NCI-H526 (cell line): Measurements from ENCODE around the gene SH2D2A.

Source experiments
- DNase-seq, 2 experiments: peaks; one replicate each; lab custom pipeline; 2025; lab: John Stamatoyannopoulos, UW

Gene SH2D2A

GRCh38 chr1:156847591-156848460 is 31.2 kb upstream of the SH2D2A start:
- DNase-seq: no peak

- no peak for DNase-seq
Observed at GRCh38 chr1:156846643-156847042, 30.0 kb upstream of the SH2D2A start.

GRCh38 chr1:156845953-156846545 is 29.4 kb upstream of the SH2D2A start:
- DNase-seq: no peak

- peak in 1 of 2 experiments; percentile 36 for DNase-seq
Observed at GRCh38 chr1:156845055-156845952, 28.7 kb upstream of the SH2D2A start.

DNA sequence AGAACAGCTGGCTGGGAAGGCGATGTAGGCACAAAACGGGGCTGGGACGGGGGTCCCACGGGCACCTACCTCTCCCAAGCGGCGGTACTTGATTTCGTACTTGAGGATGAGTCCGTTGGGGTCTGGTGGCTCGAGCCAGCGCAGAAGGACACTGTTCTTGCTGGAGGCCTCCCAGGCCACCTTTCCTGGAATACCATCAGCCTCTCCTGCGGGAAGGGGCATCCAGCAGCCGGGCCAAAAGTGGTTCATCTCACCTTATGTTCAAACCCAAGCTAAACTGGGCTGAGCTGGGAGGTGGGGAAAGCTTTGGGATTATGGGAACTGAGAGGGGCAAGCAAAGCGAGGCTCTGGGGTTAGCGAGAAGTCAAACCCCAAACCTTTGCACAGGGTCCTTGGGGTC is 28.0 kb upstream of the SH2D2A start:
- no peak for DNase-seq

- DNase-seq: no peak
Observed at GRCh38 chr1:156844102-156844501, 27.5 kb upstream of the SH2D2A start.

DNA sequence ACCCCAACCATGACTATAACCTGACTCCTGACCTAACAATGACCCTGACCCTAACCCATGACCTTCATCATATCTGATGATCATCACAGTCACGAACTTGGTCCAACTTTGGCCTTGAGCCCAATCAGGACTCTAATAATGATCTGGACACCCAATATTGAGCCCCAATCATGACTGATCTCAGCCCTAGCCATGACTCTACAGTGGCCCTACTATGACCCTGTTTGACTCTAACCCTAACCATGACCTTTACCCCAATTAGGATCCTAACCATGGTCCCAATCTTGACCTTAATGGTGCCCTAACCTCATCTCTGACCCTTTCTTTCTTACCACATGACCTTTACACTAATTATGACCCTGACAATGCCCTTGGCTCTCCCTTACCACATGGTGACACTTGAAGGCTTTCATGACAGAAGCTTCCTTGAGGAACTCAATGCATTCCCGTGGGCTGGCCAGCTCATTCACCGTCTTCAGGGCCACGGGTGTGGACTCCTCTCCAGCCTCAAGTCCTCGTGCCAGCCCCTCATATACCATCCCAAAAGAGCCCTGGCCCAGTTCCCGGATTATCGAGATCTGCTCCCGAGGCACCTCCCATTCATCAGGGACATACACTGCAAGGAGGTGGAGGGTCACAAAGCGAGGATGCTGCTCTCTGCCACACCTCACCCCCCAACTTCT is 26.1 kb upstream of the SH2D2A start:
- no peak for DNase-seq

DNA sequence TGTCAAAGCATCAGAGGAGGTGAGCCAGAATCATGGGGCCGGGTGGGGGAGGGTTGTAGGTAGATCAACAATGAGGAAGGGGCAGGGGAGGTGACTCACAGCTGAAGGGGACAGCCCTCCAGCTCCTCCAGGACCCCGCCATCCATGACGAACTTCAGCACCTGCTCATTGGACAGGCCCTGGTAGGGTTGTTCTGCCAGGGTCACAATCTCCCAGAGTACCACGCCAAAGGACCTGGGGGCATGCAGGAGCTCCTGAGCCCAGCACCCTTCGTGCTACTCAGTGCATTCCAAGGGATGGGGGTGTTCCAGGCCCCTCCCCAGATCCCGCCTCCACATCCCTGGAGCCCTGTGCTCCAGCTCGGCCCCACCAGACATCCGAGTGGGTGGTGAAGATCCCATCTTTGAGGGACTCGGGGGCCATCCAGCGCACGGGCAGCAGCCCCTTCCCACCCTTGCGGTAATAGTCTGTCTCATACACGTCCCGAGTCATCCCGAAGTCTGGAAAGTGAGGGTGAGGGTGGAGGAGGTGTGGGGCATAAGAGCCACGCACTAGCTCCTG is 24.7 kb upstream of the SH2D2A start:
- no peak for DNase-seq

DNA sequence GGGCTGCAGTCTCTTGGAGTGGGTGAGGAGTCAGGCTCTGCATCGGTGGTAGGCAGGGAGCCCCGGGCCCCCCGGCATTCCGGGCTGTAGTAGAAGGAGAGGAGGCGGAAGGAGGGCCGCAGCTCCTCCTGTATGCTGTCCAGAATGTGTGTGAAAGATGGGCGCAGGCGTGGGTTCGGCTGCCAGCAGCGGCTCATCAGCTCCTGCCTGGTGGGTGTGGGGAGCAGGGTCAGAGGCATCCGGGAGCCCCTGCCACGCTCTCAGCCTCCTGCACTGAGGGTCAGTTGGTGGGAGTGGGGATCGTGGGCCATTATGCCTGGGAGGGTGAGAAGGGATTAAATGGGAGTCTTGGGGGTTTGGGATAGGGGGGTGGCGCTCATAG is 24.2 kb upstream of the SH2D2A start:
- DNase-seq: no peak

GRCh38 chr1:156840186-156840897 is 23.7 kb upstream of the SH2D2A start:
- no peak for DNase-seq

DNA sequence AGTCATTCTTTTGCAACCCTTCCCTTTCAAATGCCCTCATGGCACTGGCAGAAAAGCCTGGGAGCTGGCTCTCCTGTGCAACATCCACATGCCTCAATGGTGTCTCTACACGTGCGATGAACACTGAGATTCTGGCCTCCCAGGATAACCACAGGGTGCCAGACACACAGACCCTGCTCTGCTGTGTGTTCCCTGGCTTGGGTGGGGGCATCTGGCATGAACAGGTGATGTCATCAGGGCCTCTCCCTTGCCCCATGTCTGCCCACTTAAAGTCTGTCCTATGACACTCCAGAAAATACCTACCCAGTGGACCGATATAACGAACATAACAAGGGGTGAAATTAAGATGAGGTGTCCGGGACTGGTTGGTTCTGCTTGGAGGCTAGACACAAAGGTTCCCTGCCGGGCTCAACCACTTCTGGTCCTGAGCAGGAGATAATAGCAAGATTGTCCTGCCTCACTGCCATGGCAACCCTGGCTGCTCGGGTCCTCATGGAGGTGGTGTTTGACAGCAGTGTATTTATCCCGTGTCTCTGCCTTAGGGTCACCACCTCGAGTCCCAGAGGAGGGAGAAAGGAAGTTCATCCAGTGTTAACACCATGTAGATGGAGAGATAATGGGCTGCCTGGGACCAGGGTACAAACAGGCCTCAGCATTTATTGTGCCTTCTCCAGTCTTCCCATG is 22.9 kb upstream of the SH2D2A start:
- DNase-seq: no peak

GRCh38 chr1:156838972-156839371 is 22.3 kb upstream of the SH2D2A start:
- peak in 1 of 2 experiments; percentile 58 for DNase-seq

GRCh38 chr1:156836892-156837291 is 20.2 kb upstream of the SH2D2A start:
- DNase-seq: no peak

GRCh38 chr1:156836041-156836654 is 19.5 kb upstream of the SH2D2A start:
- DNase-seq: no peak

- DNase-seq: no peak
Observed at GRCh38 chr1:156834322-156834721, 17.7 kb upstream of the SH2D2A start.

- DNase-seq: no peak
Observed at GRCh38 chr1:156833603-156834002, 17.0 kb upstream of the SH2D2A start.

DNA sequence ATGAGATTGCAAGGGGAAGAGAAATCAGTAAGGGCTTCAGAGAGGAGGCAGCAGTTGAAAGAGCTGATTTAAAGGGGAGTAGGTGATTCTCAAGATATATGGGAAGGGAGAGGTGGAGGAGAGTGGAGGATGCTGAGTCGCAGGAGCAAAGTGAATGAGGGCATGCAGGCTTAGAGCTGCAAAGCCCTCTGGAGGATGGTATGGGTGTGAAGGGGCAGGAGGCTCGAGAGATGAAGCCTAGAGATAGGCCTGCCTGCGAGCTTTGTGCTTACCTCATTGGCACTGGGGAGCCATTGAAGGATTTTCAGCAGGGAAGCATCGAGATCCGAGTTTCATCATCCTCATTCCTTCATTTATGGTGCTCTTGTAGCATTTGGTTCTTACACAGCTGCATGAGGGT is 15.8 kb upstream of the SH2D2A start:
- DNase-seq: no peak

DNA sequence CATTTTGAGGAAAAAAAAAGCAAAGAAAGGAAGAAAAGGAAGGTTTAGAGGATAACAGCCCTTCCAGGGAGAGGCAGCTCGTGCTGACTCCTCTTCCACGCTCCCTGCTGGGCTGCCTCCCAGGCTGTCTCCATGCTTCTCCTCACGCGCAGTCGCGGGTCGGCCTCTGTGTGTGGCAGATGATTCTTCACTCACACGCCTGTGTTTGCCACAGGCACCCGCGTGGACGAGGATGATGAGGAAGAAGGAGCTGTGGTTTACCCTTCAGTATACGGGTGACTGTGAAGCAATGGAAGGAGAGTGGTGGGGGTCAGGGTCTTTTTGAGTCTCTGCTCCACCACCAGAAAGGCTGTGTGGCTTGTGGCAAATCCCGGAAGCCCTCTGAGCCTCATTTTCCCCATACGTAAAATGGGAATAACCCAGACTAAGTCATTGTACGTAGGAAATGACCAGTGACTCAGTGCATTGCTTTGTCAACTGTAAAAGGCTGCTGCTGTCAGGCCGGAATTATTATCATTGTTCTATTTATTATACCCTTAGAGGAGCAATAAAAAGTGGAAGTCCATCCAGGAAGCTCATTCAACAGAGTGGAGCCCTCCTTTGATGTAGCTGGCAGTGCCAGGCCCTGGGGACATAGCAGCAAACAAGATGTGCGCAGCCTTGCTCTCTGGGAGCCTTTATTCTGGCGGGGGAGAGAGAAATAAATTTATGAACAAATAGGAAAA is 11.9 kb upstream of the SH2D2A start:
- no peak for DNase-seq

- no peak for DNase-seq
Observed at GRCh38 chr1:156826630-156827029, 10.0 kb upstream of the SH2D2A start.
